Fibroblast of mammary gland (primary cell): ENCODE data around the gene SH2D1A.
"Not testable (repeated sequence)": the region's sequence is repeated elsewhere in the genome, so short reads cannot be mapped to it uniquely, and the experiment has no call there.

Experiments used
- DNase-seq: peaks from one replicate; pipeline ENCODE4 v3.0.0-alpha.2; 2010; ENCODE audit warnings: low read depth
- H3K4me3 ChIP-seq: 2 replicates; pipeline ENCODE4 v1.5.1; 2011; ENCODE audit warnings: low read depth, mild to moderate bottlenecking, low read length, moderate library complexity; ENCODE audit not compliant: control insufficient read depth
- TF ChIP-seq, protein P1 (sequence below): conservative IDR thresholded peaks from 2 replicates; pipeline ENCODE4 v1.5.1; 2011; ENCODE audit warnings: low read depth, low read length, inconsistent platforms; ENCODE audit not compliant: control insufficient read depth, insufficient read depth

SH2D1A gene

GRCh38 chrX:124346117-124346876 lies at the start of gene SH2D1A:
Gene SH2D1A (plus strand): TSS chrX:124346563. CDS start chrX:124346643, 80 bp downstream.
- H3K4me3 ChIP-seq = no peak within 1 kb of the TSS
- TF ChIP-seq, protein P1, sequence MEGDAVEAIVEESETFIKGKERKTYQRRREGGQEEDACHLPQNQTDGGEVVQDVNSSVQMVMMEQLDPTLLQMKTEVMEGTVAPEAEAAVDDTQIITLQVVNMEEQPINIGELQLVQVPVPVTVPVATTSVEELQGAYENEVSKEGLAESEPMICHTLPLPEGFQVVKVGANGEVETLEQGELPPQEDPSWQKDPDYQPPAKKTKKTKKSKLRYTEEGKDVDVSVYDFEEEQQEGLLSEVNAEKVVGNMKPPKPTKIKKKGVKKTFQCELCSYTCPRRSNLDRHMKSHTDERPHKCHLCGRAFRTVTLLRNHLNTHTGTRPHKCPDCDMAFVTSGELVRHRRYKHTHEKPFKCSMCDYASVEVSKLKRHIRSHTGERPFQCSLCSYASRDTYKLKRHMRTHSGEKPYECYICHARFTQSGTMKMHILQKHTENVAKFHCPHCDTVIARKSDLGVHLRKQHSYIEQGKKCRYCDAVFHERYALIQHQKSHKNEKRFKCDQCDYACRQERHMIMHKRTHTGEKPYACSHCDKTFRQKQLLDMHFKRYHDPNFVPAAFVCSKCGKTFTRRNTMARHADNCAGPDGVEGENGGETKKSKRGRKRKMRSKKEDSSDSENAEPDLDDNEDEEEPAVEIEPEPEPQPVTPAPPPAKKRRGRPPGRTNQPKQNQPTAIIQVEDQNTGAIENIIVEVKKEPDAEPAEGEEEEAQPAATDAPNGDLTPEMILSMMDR = no peak
- DNase-seq = no peak

DNA sequence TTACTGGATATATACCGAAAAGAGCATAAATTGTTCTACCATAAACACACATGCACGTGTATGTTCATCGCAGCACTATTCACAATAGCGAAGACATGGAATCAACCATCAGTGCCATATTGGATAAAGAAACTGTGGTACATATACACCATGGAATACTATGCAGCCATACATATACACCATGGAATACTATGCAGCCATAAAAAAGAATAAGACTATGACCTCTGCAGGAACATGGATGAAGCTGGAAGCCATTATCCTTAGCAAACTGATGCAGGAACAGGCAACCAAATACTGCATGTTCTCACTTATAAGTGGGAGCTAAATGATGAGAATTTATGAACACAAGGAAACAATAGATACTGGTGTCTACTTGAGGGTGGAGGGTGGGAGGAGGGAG lies 47.0 kb upstream of the SH2D1A start:
- H3K4me3 ChIP-seq, DNase-seq: not testable (repeated sequence)

DNA sequence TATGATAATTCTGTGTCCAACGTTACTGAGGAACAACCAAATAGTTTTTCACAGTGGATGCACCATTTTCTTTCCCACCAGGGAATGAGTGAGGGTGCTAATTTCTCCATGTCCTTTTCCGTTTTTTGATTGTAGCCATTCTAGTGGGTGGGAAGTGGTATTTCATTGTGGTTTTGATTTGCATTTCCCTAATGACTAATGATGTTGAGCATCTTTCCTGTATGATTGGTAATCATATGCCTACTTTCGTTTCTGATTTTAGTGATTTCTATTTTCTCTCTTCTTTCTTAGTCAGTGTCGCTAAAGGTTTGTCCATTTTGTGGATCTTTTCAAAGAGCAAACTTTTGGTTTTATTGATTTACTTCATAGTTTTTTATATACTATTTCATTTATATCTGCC lies 46.0 kb upstream of the SH2D1A start:
- no peak overlapping the region for H3K4me3 ChIP-seq
- DNase-seq = no peak
- TF ChIP-seq, protein P1 = no peak

GRCh38 chrX:124307253-124307907 lies 39.0 kb upstream of the SH2D1A start:
- DNase-seq = no peak
- TF ChIP-seq, protein P1 = no peak
- no peak overlapping the region for H3K4me3 ChIP-seq

DNA sequence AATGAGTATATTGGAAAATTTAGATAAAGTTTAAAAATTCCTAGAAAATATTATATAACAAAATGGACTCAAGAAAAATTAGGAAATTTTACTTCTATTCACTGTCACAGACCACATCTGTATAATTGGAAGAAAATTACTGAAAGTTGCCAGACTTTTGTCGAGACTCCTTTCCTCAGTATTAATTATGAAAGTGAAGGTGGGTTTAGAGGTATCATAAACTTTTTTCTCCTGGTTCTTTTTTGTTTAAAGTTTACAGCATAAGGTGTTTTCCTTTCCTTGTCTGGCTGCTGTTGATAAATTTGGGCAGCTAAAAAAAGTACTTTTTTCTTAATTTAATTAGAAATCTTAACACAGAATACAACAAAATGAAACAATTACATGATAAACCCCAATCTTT lies 20.6 kb upstream of the SH2D1A start:
- no peak overlapping the region for H3K4me3 ChIP-seq
- TF ChIP-seq, protein P1 = no peak
- DNase-seq = no peak

DNA sequence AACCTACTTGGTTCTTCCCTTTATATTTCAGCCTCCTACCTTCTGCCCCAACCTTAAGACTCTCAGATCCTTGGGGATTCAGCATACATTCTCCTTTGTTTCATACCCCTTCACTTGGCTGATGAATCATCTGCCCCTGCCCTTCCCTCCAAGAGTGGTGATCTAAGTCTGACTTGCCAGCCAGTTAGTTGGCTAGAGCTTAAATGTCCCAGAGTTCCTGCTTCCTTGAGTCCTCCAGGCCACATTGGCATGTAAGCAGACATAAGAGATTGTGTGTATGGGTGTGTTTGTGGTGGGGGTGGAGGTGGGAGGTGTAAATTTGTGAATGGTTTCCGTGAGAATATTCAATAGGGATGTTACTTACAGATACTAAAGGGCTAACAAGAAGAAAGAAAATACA lies 17.6 kb upstream of the SH2D1A start:
- no peak overlapping the region for H3K4me3 ChIP-seq
- DNase-seq = peak; percentile 16
- TF ChIP-seq, protein P1 = no peak

DNA sequence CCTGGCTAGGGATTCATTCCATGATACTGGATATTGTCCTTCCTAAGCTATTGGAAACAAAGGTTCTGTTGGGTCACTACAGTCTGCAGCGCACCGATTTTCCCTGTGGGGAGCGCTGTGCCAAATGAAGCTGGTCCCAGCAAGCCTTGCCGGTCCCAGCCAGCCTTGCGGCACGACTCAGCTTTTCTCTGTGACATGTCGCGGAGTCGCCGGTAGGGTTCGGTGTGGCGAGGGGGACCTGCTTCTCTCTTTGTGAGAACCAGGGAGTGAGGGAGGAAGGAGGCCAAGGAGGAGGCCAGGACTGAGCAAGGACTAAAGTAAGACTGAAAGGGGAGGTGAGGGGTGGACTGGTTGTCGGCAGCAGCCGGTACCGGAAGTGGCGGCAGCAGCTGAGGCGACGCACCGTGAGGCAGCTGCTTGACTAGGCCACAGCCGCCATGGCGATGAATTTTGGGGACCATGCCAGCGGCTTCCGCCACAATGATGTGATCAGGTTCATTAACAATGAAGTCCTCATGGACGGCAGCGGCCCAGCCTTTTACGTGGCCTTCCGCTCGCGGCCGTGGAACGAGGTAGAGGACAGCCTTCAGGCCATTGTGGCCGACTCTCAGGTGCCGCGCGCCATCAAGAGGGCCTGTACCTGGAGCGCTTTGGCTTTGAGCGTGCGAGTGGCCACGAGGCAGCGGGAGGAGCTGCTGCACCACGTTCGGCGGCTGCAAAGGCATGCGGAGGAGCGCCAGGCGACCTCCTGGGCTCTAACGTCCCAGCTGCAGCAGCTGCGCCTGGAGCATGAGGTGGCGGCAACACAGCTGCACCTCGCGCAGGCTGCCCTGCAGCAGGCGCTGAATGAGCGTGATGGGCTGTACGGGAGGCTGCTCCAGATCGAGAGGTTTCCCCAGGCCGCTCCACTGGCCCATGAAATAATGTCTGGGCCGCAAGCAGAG lies 13.6 kb upstream of the SH2D1A start, which contains the start of gene TEX13D:
TEX13D (plus strand) TSS at position 180 of the 944 bp plus-strand sequence; CDS start at position 438, 258 bp downstream.
- no peak for DNase-seq
- no peak within 1 kb of the TSS for H3K4me3 ChIP-seq
- TF ChIP-seq, protein P1 = no peak
